Stimulated activated naive CD4-positive, alpha-beta T cell (primary cell): ENCODE results near the gene SH2D1A.
"Not testable (repeated sequence)": the region's sequence is repeated elsewhere in the genome, so short reads cannot be mapped to it uniquely, and the experiment has no call there.

ENCODE experiments used
- DNase-seq, 6 experiments: peaks; one replicate each; lab custom pipeline; 2025; lab: John Stamatoyannopoulos, UW

SH2D1A gene

DNA sequence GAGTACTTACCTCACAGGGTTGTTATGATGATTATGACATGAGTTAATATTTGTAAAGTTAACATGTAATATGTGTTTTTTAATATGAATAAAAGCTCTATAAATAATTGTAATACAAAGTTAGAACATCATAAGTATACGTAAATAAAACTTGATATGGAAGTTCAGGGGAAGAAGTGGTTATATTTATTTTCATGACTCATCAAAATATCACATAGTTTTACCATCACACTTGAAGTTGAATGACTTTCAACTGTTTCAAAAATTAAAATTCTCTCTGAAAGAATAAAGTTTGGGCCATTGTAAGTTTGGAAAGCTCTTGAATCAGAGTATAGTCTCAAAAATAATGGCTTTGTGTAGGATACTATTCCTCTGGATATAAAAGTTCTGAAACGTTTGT lies 8.3 kb downstream of the SH2D1A start:
- DNase-seq = no peak

- peak in 3 of 6 experiments; percentile 23 to 37 (median 28) for DNase-seq
Measured at GRCh38 chrX:124358800-124359383, 12.5 kb downstream of the SH2D1A start.

GRCh38 chrX:124362072-124362471 lies 15.7 kb downstream of the SH2D1A start:
- DNase-seq = no peak

GRCh38 chrX:124362761-124363160 lies 16.4 kb downstream of the SH2D1A start:
- no peak for DNase-seq

- no peak for DNase-seq
Measured at GRCh38 chrX:124369722-124370121, 23.4 kb downstream of the SH2D1A start.

DNA sequence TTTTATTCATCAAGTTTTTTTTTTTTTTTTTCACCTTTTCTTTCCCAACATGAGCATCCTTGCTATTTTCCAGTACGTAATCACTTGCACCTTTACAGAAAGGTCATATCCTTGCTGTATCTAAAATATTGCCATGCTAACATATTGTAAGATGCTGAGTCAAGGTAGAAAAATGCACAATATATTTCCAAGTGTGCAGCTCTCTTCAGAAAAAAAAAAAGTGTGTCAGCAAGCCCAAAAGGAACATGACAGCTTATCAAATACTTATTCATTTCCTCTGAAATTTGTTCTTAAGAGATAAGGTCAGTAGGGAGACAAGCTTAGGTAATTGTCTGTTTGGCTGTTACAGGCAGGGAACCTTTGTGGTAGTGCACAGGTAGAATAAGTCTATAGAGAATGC lies 27.0 kb downstream of the SH2D1A start:
- DNase-seq = no peak

GRCh38 chrX:124378643-124379042 lies 32.3 kb downstream of the SH2D1A start:
- no peak for DNase-seq

DNA sequence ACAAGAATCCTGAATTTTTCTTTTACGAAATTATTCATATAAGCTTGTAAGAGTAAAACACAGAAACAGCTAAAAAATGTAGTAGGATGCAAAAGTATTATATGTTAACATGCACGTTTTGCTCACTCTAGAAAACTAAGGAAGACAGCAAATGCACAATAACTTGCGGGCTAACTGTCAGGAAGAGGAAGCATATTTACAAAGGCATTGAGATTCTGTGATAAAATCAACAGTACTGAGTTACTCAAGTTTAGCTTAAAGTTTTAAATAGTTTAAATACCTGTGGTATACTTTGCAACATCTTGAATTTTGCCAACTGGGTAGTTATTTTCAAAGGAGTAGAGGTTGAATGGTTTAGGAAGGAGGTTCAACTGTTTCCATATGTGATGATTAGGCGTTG lies 37.0 kb downstream of the SH2D1A start:
- no peak for DNase-seq

DNA sequence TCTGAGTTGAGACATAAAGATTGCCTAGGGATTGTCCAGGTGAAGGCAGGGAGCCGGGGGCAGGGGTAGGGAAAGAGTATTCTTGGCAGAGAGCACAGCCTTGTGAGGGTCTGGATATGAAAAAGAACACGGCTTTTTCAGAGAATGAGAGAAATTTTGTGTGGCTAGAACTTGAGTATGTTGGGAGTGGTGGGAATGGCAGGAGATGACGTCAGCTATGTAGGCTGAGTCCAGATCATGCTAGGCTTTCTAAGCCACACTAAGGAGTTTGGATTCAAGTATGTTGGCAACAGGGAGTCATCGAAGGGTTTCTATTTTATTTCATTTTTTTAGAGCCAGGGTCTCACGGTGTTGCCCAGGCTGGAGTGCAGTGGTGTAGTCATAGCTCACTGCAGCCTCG lies 40.0 kb downstream of the SH2D1A start:
- no peak for DNase-seq

DNA sequence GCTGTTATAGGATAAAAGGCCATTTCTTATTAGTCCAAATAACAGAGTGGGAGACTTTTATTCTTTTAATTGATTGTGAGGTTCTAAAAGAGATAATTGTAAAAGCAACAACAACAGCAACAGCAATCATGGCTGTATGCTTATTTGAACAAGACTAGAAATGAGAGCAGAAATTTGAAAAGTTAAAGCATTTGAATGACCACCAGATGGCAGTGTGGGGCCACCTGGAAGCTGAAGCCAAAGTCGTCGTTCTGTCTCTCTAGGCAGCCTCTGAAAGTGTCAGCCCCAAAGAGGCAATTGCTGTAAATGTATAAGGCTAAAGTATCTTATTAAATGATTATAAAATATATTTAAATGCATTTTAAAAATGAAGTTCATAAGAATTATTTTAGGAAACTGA lies 42.2 kb downstream of the SH2D1A start:
- DNase-seq = peak; percentile 8 to 73 (median 23)

DNA sequence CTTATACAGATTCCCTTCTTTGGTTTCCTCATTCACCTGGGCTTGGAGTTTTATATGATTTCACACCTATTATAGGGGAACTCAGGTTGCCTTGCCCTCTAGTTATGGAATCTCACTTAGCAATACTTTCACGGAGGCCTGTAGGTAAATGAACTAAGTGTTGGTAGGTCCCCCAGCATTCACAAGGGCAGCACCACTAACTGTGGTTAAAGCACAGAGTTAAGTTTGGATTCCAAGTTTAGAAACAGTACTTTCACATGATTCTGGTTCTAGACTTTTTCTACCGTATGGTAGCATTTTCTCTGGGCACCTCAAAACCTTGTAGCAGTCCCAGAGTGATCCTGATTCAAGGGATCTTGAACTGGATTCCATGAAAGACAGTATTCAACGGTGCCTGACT lies 46.4 kb downstream of the SH2D1A start:
- DNase-seq = no peak

GRCh38 chrX:124393238-124393637 lies 46.9 kb downstream of the SH2D1A start:
- no peak for DNase-seq

- no peak for DNase-seq
Measured at GRCh38 chrX:124393659-124394058, 47.3 kb downstream of the SH2D1A start.

GRCh38 chrX:124395145-124395880 lies 49.0 kb downstream of the SH2D1A start:
- peak in 2 of 6 experiments; percentile 26 to 31 for DNase-seq

- DNase-seq = no peak
Measured at GRCh38 chrX:124401696-124402095, 55.3 kb downstream of the SH2D1A start.

DNA sequence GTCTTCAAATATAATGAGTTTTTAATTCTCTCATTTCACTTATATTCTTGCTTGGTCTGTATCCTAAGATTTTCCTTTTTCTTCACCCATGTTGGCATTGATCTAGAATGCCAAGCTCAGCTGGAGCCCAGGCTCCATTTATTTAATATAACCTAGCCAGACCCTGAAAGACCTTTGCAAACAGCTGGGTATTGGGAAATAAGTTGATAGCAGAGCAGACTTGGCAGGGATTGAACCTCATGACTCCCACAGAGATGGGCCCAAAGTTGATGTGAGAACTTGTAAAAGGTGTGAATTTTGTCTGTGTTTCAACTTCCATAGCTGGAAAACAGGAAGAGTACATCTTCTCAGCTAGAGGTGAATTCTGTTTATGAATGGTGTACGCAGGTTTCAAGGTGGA lies 59.5 kb downstream of the SH2D1A start:
- DNase-seq = no peak

DNA sequence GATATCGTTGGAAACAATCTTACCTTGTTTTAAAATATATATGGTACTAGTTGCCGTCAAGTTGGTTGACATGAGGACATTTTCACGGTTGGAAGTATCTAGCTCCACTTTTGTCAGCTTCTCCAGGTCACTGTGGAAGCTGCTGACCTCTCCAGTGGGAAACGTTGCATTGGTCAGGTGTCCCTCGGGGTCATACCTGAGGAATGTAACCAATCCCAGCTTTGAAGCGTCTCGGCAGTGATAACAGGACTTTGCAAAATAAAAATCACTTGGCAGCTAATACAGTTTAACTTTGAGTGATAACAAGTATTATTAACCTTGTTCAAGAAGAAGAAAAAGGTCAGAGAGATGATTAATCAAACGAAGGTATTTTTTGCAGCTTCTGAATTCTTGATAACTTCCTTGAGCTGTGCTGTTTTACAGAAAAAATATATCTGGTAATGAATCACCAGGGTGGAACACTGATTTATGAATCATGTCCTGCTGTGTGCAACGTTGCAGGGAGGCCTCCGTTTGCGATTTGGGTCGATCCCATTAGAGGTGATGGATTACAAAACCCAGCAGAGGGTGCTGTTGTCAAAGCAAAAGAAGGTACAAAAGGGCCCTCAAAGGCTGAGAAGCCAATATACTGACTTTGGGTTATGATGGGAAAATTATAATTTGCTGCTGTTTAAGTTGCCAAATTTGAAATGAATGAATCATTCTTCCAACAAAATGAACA lies 60.1 kb downstream of the SH2D1A start:
- peak; percentile 3 to 62 (median 30) for DNase-seq

DNA sequence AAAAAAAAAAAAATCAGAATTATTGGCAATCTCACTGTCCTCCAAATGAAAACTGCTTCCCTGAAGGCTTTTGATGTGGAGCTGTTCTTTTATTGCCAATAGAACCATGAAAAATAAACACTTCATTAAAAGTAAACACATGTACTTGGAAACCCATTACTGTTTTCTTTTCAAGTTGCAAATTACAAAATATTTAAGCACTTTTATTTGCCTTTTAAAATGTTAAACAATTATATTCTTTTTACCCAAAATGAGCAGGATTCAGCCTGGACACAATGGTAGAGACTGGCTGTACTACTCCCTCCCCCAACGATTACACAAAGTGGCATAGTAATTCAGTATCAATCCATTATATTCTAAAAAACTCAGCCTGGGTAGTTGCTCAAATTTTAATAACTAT lies 60.9 kb downstream of the SH2D1A start:
- DNase-seq = no peak

GRCh38 chrX:124408380-124408779 lies 62.0 kb downstream of the SH2D1A start:
- DNase-seq = not testable (repeated sequence)

DNA sequence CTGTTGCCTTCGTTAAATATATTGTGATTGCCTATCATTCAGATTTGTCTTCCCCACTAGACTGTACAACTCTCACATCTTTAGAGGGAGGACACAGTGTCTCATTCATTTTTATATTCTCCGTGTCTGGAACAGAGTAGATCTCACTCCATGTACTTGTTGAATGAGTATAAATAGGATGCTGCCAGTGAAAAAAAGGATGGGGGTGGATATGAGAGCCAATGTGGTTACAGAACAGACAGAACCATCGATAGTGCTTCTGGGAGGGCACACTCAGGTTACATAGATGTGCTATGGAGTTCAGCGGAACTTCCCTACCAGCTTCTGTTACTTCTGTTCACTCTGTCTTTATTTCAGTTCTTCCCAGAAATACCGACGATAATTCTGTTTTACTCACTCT lies 66.9 kb downstream of the SH2D1A start:
- DNase-seq = no peak

- DNase-seq = no peak
Measured at GRCh38 chrX:124414281-124414680, 67.9 kb downstream of the SH2D1A start.

GRCh38 chrX:124415115-124415800 lies 68.9 kb downstream of the SH2D1A start:
- no peak for DNase-seq
